DOHH2 (cell line): ENCODE results near the gene MAP7D1.

ENCODE experiments used
- EZH2phosphoT487 ChIP-seq: fragments of 200-600 bp; sonication (generic); IDR thresholded peaks from 2 replicates; pipeline ENCODE4 v1.6.1; 2017; ENCODE audit warnings: borderline replicate concordance, mild to moderate bottlenecking, antibody characterized with exemption, low read length, moderate library complexity, mixed read lengths
- TF ChIP-seq, protein P1 (sequence below): fragments of 200-600 bp; sonication (generic); IDR thresholded peaks from one replicate; pipeline ENCODE4 v1.5.1; 2014; ENCODE audit warnings: antibody characterized with exemption, mild to moderate bottlenecking, low read depth, low read length; ENCODE audit not compliant: poor library complexity, severe bottlenecking

DNA sequence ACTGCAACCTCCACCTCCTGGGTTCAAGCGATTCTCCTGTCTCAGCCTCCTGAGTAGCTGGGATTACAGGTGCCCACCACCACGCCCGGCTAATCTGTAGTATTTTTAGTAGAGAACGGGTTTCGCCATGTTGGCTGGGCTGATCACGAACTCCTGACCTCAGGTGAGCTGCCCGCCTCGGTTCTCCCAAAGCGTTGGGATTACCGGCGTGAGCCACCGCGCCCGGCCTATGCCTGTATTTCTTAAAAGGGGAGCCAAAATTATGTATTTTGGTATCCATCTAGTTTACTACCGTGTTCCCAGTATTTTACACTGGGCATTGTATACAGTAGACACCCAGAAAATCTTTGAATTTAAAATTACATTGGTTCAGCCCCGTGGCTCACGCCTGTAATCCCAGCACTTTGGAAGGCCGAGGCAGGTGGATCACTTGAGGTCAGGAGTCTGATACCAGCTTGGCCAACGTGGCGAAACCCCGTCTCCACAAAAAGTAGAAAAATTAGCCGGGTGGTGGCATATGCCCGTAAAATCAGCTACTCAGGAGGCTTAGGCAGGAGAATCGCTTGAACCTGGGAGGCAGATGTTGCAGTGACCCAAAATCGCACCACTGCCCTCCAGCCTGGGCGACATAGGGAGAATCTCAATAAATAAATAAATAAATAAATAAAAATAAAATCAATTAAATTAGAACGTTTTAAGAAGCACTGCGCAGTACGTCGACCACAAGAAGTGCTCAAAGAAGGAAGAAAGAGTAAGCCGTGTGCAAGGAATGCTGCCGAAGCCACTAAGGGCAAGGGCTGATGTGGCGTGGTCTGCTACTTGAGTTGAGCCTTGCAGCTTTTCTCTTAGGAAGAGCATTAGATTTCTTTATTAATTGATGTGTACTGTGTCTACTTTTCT lies 66.8 kb downstream of the MAP7D1 start:
- TF ChIP-seq, protein P1, sequence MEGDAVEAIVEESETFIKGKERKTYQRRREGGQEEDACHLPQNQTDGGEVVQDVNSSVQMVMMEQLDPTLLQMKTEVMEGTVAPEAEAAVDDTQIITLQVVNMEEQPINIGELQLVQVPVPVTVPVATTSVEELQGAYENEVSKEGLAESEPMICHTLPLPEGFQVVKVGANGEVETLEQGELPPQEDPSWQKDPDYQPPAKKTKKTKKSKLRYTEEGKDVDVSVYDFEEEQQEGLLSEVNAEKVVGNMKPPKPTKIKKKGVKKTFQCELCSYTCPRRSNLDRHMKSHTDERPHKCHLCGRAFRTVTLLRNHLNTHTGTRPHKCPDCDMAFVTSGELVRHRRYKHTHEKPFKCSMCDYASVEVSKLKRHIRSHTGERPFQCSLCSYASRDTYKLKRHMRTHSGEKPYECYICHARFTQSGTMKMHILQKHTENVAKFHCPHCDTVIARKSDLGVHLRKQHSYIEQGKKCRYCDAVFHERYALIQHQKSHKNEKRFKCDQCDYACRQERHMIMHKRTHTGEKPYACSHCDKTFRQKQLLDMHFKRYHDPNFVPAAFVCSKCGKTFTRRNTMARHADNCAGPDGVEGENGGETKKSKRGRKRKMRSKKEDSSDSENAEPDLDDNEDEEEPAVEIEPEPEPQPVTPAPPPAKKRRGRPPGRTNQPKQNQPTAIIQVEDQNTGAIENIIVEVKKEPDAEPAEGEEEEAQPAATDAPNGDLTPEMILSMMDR = no peak
- no peak for TF ChIP-seq EZH2phosphoT487
